Neural progenitor cell (in vitro differentiated cells): Measurements from ENCODE around the gene ERC2. TPM values are rescaled to one million over a fixed set of nuclear protein-coding genes. Genes with fewer than 3 reads are reported as not detected.

Experiments used
- DNase-seq: peaks from one replicate; pipeline ENCODE4 v3.0.0-alpha.2; 2016; ENCODE audit warnings: low spot score
- H2AFZ ChIP-seq: fragments of 200-600 bp; sonication (generic); replicated peaks from 2 replicates; pipeline ENCODE4 v1.6.1; 2016; ENCODE audit warnings: antibody characterized with exemption
- H3F3A ChIP-seq: fragments of 200-600 bp; sonication (generic); 2 replicates; pipeline ENCODE4 v1.6.1; 2016; ENCODE audit warnings: antibody characterized with exemption, low read depth
- H3K27ac ChIP-seq: fragments of 200-600 bp; sonication (generic); 2 replicates; pipeline ENCODE4 v1.5.1; 2016; ENCODE audit warnings: mild to moderate bottlenecking
- H3K27me3 ChIP-seq: fragments of 200-600 bp; sonication (generic); 2 replicates; pipeline ENCODE4 v1.6.1; 2016; ENCODE audit warnings: mild to moderate bottlenecking, moderate library complexity
- H3K36me3 ChIP-seq: fragments of 200-600 bp; sonication (generic); 2 replicates; pipeline ENCODE4 v1.5.1; 2016
- H3K4me1 ChIP-seq: fragments of 200-600 bp; sonication (generic); 2 replicates; pipeline ENCODE4 v1.6.1; 2016; ENCODE audit warnings: mixed run types
- H3K4me2 ChIP-seq: fragments of 200-600 bp; sonication (generic); 2 replicates; pipeline ENCODE4 v1.6.1; 2016
- H3K4me3 ChIP-seq: fragments of 200-600 bp; sonication (generic); 2 replicates; pipeline ENCODE4 v1.5.1; 2016
- H3K79me2 ChIP-seq: fragments of 200-600 bp; sonication (generic); 2 replicates; pipeline ENCODE4 v1.6.1; 2016; ENCODE audit warnings: low read depth
- H3K9ac ChIP-seq: fragments of 200-600 bp; sonication (generic); 2 replicates; pipeline ENCODE4 v1.6.1; 2016
- H3K9me3 ChIP-seq: fragments of 200-600 bp; sonication (generic); 2 replicates; pipeline ENCODE4 v1.5.1; 2016; ENCODE audit warnings: low read depth
- H4K20me1 ChIP-seq: fragments of 200-600 bp; sonication (generic); 2 replicates; pipeline ENCODE4 v1.6.1; 2016; ENCODE audit warnings: low read depth
- H3K27ac Mint-ChIP-seq: 3 replicates; pipeline ENCODE4 v1.8.0; 2021; ENCODE audit warnings: mixed read lengths
- H3K27me3 Mint-ChIP-seq: 2 replicates; pipeline ENCODE4 v1.8.0; 2022; ENCODE audit warnings: low read depth, mild to moderate bottlenecking, inconsistent platforms, moderate library complexity, mixed read lengths; ENCODE audit not compliant: insufficient read depth
- H3K36me3 Mint-ChIP-seq: 3 replicates; pipeline ENCODE4 v1.8.0; 2021; ENCODE audit warnings: mixed read lengths
- H3K4me1 Mint-ChIP-seq: 3 replicates; pipeline ENCODE4 v1.8.0; 2021; ENCODE audit warnings: mixed read lengths
- H3K4me3 Mint-ChIP-seq: 3 replicates; pipeline ENCODE4 v1.8.0; 2021; ENCODE audit warnings: mild to moderate bottlenecking, moderate library complexity, mixed read lengths
- H3K9me3 Mint-ChIP-seq: 3 replicates; pipeline ENCODE4 v1.8.0; 2020; ENCODE audit warnings: mixed read lengths
- CTCF ChIP-seq: fragments of 200-600 bp; sonication (generic); IDR thresholded peaks from 2 replicates; pipeline ENCODE4 v1.5.1; 2017; ENCODE audit warnings: antibody characterized with exemption, mild to moderate bottlenecking
- EZH2 ChIP-seq: fragments of 200-600 bp; sonication (generic); IDR thresholded peaks from 2 replicates; pipeline ENCODE4 v1.6.1; 2017; ENCODE audit warnings: antibody characterized with exemption, mild to moderate bottlenecking, moderate library complexity
- EZH2phosphoT487 ChIP-seq: fragments of 200-600 bp; sonication (generic); IDR thresholded peaks from 2 replicates; pipeline ENCODE4 v1.6.1; 2017; ENCODE audit warnings: antibody characterized with exemption
- total RNA-seq: library from RNA; depleted of rRNA; stranded (reverse); fragments of >200 nt; gene quantifications from 2 replicates; pipeline ENCODE4 v1.2.3, GENCODE V29; 2015; ENCODE audit warnings: low replicate concordance

Gene ERC2
- total RNA-seq, 1 donor from 2014 or later = 24.8 TPM

- Histone ChIP-seq H3K9me3 (no peaks in the 10 kb centered on the region), H3K4me2 (no peak overlapping the region), H3K9ac (no peak overlapping the region), H3K27me3 (no peaks in the 10 kb centered on the region), H4K20me1 (no peaks in the 10 kb centered on the region), H3K27ac (no peak overlapping the region), H2AFZ (no peak overlapping the region), H3K79me2 (no peaks in the 10 kb centered on the region), H3F3A (peaks cover 9% of the 10 kb centered on the region), H3K4me3 (no peak overlapping the region), H3K4me1 (no peaks in the 10 kb centered on the region), H3K36me3 (no peaks in the 10 kb centered on the region)
- H3K9me3 Mint-ChIP-seq = peaks cover 3% of the 10 kb centered on the region
- H3K27ac Mint-ChIP-seq = no peak overlapping the region
- no peak for DNase-seq
- H3K27me3 Mint-ChIP-seq = no peaks in the 10 kb centered on the region
- peaks cover 2% of the 10 kb centered on the region for H3K4me1 Mint-ChIP-seq
- H3K36me3 Mint-ChIP-seq = peaks cover 2% of the 10 kb centered on the region
- H3K4me3 Mint-ChIP-seq = no peak overlapping the region
- no peak for TF ChIP-seq EZH2phosphoT487
- TF ChIP-seq EZH2 = no peak
- no peak for TF ChIP-seq CTCF
Measured at GRCh38 chr3:56154297-56154696, 314.0 kb downstream of the ERC2 start.

- Histone ChIP-seq H3K36me3 (no peaks in the 10 kb centered on the region), H3K27me3 (no peaks in the 10 kb centered on the region), H4K20me1 (no peaks in the 10 kb centered on the region), H3K4me1 (no peaks in the 10 kb centered on the region), H3K9me3 (no peaks in the 10 kb centered on the region), H3K9ac (no peak overlapping the region), H3K79me2 (no peaks in the 10 kb centered on the region), H3K27ac (no peak overlapping the region), H2AFZ (no peak overlapping the region), H3F3A (no peaks in the 10 kb centered on the region), H3K4me3 (no peak overlapping the region), H3K4me2 (no peak overlapping the region)
- H3K27ac Mint-ChIP-seq = no peak overlapping the region
- peaks cover 2% of the 10 kb centered on the region for H3K36me3 Mint-ChIP-seq
- no peaks in the 10 kb centered on the region for H3K9me3 Mint-ChIP-seq
- DNase-seq = no peak
- peaks cover 3% of the 10 kb centered on the region for H3K4me1 Mint-ChIP-seq
- no peak overlapping the region for H3K4me3 Mint-ChIP-seq
- H3K27me3 Mint-ChIP-seq = no peaks in the 10 kb centered on the region
- no peak for TF ChIP-seq EZH2phosphoT487
- no peak for TF ChIP-seq CTCF
- TF ChIP-seq EZH2 = no peak
Measured at GRCh38 chr3:56147354-56147753, 320.9 kb downstream of the ERC2 start.

GRCh38 chr3:56145410-56145809 is 322.9 kb downstream of the ERC2 start:
- Mint-ChIP-seq H3K4me1 (peaks cover 3% of the 10 kb centered on the region), H3K36me3 (no peaks in the 10 kb centered on the region), H3K9me3 (no peaks in the 10 kb centered on the region), H3K27me3 (no peaks in the 10 kb centered on the region), H3K27ac (no peak overlapping the region), H3K4me3 (no peak overlapping the region)
- no peak overlapping the region for H3K4me2 ChIP-seq
- no peak overlapping the region for H3K4me3 ChIP-seq
- H3F3A ChIP-seq = no peaks in the 10 kb centered on the region
- H2AFZ ChIP-seq = no peak overlapping the region
- DNase-seq = no peak
- H3K9me3 ChIP-seq = no peaks in the 10 kb centered on the region
- no peaks in the 10 kb centered on the region for H4K20me1 ChIP-seq
- no peak overlapping the region for H3K27ac ChIP-seq
- no peaks in the 10 kb centered on the region for H3K79me2 ChIP-seq
- no peaks in the 10 kb centered on the region for H3K27me3 ChIP-seq
- no peaks in the 10 kb centered on the region for H3K36me3 ChIP-seq
- H3K9ac ChIP-seq = no peak overlapping the region
- TF ChIP-seq CTCF (no peak), EZH2phosphoT487 (no peak), EZH2 (no peak)
- H3K4me1 ChIP-seq = no peaks in the 10 kb centered on the region
